NCI-H2196 (cell line): ENCODE data around the gene CCDC85A.

Source experiments
- DNase-seq: peaks from one replicate; lab custom pipeline; 2025; ENCODE audit not compliant: unreplicated experiment; lab: John Stamatoyannopoulos, UW

Gene CCDC85A

DNA sequence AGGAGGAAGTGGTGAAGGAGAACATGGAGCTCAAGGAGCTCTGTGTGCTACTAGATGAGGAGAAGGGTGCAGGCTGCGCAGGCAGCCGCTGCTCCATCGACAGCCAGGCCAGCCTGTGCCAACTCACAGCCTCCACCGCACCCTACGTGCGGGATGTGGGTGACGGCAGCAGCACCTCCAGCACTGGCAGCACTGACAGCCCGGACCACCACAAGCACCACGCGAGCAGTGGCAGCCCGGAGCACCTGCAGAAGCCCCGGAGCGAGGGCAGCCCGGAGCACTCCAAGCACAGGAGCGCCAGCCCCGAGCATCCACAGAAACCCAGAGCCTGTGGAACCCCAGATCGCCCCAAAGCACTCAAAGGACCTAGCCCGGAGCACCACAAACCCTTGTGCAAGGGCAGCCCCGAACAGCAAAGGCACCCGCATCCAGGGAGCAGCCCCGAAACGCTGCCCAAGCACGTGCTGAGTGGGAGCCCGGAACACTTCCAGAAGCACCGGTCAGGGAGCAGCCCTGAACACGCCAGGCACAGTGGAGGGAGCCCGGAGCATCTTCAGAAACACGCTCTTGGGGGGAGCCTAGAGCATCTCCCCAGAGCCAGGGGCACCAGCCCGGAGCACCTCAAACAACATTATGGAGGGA lies 9.0 kb downstream of the CCDC85A start:
- no peak for DNase-seq

DNA sequence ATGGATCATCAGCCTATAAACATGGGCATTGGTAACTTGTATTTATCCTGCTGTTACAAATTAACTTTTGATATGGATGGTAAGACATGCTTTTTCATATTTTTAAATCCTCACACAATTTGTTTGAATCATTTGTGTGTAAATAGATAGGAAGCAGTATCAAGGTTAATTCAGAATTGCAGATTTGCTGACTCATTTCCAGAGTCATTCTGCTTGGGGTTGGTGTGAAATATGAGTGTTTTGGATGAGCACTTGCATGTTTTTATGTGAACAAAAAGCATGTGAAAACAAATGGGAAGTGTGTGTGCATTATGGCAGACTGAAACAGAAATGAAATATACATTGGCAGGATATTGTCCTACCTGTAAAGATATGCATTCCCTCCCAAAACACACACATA lies 11.8 kb downstream of the CCDC85A start:
- DNase-seq, result no peak

DNA sequence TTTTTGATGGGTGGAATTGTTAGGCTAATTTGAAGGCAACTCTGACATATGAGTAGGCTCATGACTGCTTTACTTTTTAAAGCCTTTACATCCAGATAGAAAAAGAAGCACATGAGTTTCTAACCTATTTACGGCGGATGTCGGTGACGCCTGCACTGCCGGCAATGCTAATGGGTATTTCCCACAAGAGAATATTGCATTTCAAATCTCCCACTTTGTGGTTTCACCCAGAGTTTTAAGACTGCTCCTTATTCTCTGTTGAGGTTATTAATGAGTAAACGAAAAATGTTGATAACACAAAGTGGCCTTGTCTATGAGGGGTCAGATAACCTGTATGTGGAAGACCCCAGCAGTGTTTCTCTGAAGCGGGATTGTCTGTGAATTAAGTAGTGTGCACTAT lies 14.0 kb downstream of the CCDC85A start:
- DNase-seq, result no peak

DNA sequence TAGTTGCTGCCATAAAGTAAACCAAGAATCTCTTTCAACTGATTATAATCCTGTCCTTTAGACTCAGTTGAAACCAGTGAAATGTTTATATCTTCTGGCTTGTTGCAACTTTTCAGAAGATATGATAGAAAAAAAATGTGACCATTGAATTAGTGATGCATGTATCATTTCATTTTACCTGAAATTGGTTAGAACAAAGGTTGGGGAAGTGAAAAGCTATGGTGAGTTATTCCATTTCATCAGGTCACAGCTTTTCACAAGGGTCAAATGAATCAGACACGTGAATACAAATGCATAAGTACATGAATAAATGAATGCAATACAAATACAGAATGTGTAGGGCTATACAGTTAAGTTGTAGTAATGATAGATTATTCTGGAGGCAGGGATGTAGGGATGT lies 15.1 kb downstream of the CCDC85A start:
- no peak for DNase-seq

- DNase-seq, result no peak
Observed at GRCh38 chr2:56199492-56199891, 15.7 kb downstream of the CCDC85A start.

DNA sequence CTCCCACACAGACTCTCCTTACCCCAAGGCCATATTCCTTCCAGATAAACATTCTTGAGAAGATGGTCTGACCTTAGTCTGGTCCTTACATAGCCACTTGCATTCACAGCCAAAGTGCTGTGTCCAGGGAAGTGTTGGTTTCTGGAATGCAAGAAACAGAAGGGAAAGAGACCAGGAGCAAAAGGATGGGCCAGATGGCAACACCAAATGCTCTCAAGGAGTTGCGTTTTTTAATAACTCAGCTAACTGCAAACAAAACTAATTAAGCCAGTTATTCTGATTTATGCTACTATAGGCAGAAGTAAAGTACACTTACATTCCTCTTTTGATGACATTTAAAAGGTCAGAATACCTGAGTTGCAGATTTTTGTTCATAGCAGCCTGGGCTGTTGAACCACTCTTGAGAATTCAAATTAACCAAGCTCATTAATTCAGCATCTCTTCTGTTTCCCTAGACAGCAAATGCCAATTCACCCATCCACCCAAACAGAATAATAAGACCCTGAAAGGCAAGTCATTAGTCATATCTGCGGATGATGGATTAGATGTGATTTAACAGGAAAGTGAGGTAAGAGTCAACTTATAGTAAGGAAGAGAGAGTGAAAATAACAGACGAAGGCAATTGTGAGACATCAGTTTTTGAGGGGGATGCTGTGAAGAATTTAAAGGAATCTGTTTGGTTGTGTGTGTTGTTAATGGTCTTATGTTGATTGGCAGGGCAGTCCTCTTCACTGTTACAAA lies 18.8 kb downstream of the CCDC85A start:
- DNase-seq, result no peak

- no peak for DNase-seq
Observed at GRCh38 chr2:56204556-56204955, 20.8 kb downstream of the CCDC85A start.

DNA sequence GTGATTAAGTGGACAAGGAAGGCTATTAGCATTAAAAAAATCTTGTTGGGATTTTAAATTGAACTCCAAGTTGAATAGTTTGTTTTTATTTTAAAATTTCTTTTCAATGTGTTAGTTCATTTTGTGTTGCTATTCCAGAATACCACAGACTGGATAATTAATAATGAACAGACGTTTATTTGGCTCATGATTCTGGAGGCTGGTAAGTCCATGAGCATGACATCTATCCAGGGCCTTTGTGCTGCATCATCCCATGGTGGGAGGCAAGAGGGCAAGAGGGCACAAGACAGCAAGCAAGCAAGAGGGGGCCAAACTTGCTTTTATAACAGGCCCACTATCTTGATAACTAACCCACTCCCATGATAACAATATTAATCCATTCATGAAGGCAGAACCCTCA lies 22.5 kb downstream of the CCDC85A start:
- DNase-seq, result no peak

GRCh38 chr2:56207760-56208159 lies 24.0 kb downstream of the CCDC85A start:
- DNase-seq, result no peak

DNA sequence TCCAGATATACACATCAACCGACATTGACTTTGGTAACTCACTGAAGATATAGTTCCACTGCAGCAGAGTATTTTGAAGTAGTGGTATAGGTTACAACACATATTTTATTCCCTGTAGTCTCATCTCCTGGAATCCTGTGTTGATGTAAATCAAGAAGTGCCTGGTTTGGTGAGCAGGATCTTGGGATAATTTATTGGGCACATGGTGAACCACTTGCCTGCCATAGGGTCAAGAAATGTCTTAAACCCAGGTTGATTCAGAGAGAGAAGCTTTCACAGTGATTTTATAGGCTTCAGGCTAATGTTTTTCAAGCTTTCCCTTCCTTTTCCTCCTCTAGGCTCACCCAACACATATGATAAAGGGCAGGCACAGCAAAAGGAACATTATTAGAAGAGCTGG lies 24.6 kb downstream of the CCDC85A start:
- DNase-seq, result no peak

DNA sequence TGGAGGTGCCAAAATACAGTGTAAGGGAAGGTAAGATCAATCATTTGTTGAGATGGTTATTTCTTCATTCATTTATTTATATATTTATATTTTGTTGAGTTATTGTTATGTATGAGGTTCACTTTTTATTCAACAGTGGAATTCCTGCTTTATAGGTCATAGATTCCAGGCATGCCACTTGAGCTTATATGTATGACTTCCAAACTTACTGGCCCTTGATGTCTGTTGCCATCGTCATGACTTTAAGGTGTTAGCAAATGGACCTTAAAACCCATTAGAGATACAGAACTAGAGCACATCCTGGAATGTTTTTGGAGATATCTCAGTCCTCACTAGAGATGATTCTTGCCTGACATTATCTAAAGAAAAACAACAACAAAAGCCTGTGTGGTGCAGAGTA lies 25.9 kb downstream of the CCDC85A start:
- DNase-seq, result no peak

- no peak for DNase-seq
Observed at GRCh38 chr2:56210291-56210690, 26.5 kb downstream of the CCDC85A start.

DNA sequence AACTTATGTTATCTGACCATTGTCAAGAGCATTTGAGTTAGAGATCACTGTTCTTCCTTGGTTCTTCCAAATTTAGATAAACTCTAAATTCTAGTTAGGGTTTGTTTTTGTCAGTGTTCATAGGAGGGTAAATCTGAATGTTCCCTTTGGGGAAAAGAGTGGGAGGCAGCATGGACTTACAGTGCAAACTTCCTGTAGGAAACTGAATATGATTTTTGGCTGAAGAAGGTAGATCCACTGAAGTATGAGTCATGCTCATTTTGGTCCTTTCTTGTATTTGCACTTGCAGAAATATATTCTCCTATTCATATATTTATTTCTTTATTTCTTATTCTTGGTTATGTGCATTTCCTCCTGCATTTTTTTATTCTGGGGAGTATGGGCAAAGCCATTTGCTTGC lies 27.3 kb downstream of the CCDC85A start:
- DNase-seq, result no peak

DNA sequence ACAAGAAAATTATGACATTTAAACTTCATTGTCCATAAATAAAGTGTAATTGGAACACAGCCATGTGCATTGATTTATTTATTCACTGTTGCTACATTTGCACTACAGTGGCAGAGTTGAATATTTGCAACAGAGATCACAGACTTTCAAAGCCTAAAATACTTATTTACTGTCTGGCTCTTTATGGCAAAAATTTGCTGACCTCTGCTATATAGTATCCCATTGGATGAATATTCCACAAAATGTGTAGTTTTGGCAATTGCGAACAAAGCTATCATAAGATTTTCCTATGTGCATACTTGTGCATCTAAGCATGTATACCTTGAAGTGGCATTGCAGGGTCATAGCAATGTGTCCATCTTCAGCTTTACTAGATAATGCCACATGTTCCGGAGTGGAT lies 32.1 kb downstream of the CCDC85A start:
- DNase-seq, result no peak

DNA sequence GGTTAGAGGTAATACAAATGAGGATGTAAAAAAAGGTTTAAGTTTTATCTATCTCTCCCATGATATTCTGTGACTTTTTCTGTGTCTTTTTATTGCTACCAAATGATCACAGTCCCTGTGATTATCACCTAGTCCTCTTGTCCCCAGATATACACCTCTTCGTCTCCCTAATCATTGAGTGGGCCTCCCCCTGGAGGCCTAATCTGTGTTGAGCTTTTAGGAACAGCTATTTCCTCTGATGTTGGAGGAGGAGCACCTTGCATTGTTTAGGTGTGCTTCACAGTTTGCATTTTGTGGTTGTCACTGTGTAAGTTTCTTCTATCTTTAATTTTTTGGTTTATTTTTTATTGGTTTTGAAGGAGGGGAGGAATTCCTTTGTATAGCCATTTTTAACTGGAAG lies 33.3 kb downstream of the CCDC85A start:
- no peak for DNase-seq

- no peak for DNase-seq
Observed at GRCh38 chr2:56222481-56222880, 38.7 kb downstream of the CCDC85A start.

- DNase-seq, result no peak
Observed at GRCh38 chr2:56224316-56224715, 40.5 kb downstream of the CCDC85A start.

DNA sequence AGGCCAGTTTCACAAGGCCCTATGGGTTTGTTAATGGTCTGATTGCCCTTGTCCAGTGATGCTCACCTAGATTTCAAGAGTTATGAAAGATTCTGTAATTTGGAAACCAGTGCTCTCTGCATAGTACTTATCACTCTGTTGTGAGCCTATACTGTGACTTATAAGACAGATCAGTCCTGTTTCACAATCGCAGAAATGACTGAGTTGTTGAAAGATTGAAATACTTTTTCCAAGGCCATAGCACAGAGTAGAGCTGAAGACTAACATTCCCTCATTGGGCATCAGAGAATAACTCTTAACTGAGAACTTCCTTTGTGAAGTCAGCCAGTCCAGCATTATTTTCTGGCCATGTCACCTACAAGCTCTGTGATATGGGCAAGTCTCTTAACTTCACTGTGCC lies 44.0 kb downstream of the CCDC85A start:
- no peak for DNase-seq

GRCh38 chr2:56229397-56230060 lies 45.7 kb downstream of the CCDC85A start:
- no peak for DNase-seq

- no peak for DNase-seq
Observed at GRCh38 chr2:56230156-56230555, 46.4 kb downstream of the CCDC85A start.

DNA sequence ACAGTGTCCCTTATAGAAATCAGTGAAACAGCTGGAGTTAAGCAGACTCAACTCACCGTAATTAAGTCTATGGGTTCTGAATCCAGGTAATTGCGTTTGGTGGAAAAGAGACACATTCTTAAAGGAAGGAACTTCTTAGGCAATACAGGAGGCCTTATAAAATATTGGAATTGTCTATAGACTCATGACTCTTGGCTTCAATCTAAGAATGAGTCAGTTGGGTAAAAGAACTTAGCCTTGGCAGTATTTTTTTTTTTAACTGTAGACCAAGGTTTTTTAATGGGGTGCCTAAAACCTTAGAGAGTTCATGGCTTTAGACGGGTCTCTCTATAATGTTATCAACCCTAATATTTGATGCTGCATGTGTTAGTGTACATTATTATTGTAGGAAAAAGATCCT lies 47.6 kb downstream of the CCDC85A start:
- DNase-seq, result no peak

GRCh38 chr2:56232912-56233311 lies 49.1 kb downstream of the CCDC85A start:
- no peak for DNase-seq
